Measurements from ENCODE around the gene IQGAP2.

- TF ChIP-seq CTCF (conservative IDR thresholded peaks at IDR 0.05; ENCODE audit: low read depth, low read length) (no peak), EZH2 (IDR thresholded peaks at IDR 0.05; ENCODE audit: low read length, unreplicated experiment) (no peak)
Observed at GRCh38 chr5:76408104-76408654, 5.1 kb downstream of the IQGAP2 start.

Measured in PC-3 (cell line).